PFSK-1 (cell line): ENCODE measurements around the gene SMTN.

Source experiments
- FOXP2 ChIP-seq: optimal IDR thresholded peaks from 2 replicates; pipeline ENCODE3; 2011; ENCODE audit warnings: borderline replicate concordance, control low read depth, inconsistent platforms; ENCODE audit not compliant: insufficient read depth; ENCODE audit errors: extremely low read length, extremely low read depth
- POLR2AphosphoS5 ChIP-seq: IDR thresholded peaks from 2 replicates; pipeline ENCODE4 v1.6.1; 2012; ENCODE audit warnings: low read depth, mild to moderate bottlenecking, control low read depth, low read length, moderate library complexity
- SIN3A ChIP-seq: IDR thresholded peaks from 2 replicates; pipeline ENCODE4 v1.6.1; 2012; ENCODE audit warnings: mild to moderate bottlenecking, low read length, moderate library complexity, borderline replicate concordance; ENCODE audit not compliant: insufficient read depth

DNA sequence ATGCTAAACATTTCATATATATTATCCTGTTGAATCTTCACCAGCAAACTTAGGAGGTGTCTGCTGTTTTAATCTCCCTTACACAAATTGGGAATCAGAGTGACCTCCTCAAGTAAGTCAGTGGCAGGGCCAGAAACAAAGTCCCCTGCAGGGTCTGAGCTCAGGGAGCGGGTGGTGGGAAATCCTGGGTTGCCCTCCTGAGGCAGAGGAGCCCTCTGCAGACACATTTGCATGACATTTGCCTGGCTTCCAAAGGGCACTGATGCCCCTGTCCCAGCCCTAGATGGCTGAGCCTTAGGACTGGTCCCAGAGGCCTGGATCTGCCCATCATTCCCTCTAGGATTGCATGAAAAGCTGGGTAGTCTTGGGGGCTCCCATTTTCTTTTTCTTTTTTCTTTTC, 39.5 kb downstream of the SMTN start:
- TF ChIP-seq FOXP2 = no peak
- TF ChIP-seq POLR2AphosphoS5 = no peak
- no peak for TF ChIP-seq SIN3A
